Heart right ventricle (tissue), 16 donors: ENCODE measurements around the gene ZNF236. TPM values are rescaled to one million over a fixed set of nuclear protein-coding genes. Genes with fewer than 3 reads are reported as not detected.
A peak's percentile ranks its signal among the peaks of the same experiment; 100 is the strongest.

Experiments used
- ATAC-seq, 8 donors: fragments of 200-7000 bp; cut with Tn5 transposase; one replicate each; pipeline ENCODE4 v1.9.1; 2020; ENCODE audit warnings: mild to moderate bottlenecking in 8 of 8, moderate library complexity in 8 of 8, moderate number of reproducible peaks in 1 of 8
- DNase-seq, 2 donors: peaks; one replicate each; pipeline ENCODE4 v3.0.0-alpha.2; 2020
- H3K27ac ChIP-seq, 10 donors: fragments of 200-600 bp; sonication (generic) in 2 of 10; one replicate each; pipeline versions ENCODE4 v1.5.0 to v1.8.0; 2020 to 2022; ENCODE audit warnings: mild to moderate bottlenecking in 3 of 10
- H3K27me3 ChIP-seq, 7 donors: fragments of 200-600 bp; one replicate each; pipeline ENCODE4 v1.8.0; 2021 to 2022; ENCODE audit warnings: mild to moderate bottlenecking in 2 of 7
- H3K36me3 ChIP-seq, 9 donors: fragments of 200-600 bp; sonication (generic) in 1 of 9; one replicate each; pipeline versions ENCODE4 v1.5.0 to v1.8.0; 2020 to 2022; ENCODE audit warnings: mild to moderate bottlenecking in 2 of 9
- H3K4me1 ChIP-seq, 9 donors: fragments of 200-600 bp; sonication (generic) in 1 of 9; one replicate each; pipeline versions ENCODE4 v1.5.0 to v1.8.0; 2020 to 2022; ENCODE audit warnings: mild to moderate bottlenecking in 4 of 9
- H3K4me3 ChIP-seq, 10 donors: fragments of 200-600 bp; sonication (generic) in 2 of 10; one replicate each; pipeline versions ENCODE4 v1.5.0 to v1.8.0; 2020 to 2022; ENCODE audit warnings: mild to moderate bottlenecking in 7 of 10, moderate library complexity in 2 of 10
- H3K9me3 ChIP-seq, 11 donors: fragments of 200-600 bp in 10 of 11; sonication (generic) in 2 of 11; one replicate each; pipeline versions ENCODE4 v1.5.0 to v1.8.0; 2013 to 2022; ENCODE audit warnings: mild to moderate bottlenecking in 2 of 11, control low read depth in 1 of 11, moderate library complexity in 1 of 11
- CTCF ChIP-seq, 9 donors: fragments of 200-600 bp; sonication (generic) in 2 of 9; IDR thresholded peaks; one replicate each; pipeline versions ENCODE4 v1.5.0 to v1.8.0; 2021 to 2022; ENCODE audit warnings: antibody characterized with exemption in 9 of 9, mild to moderate bottlenecking in 5 of 9, moderate library complexity in 1 of 9
- WGBS, 2 donors: extraction: QIAGEN DNeasy Blood & Tissue Kit; methylation state at CpG; one replicate each; pipeline ENCODE4 v1.1.7; 2013; ENCODE audit warnings: inconsistent platforms in 1 of 2; 5-methylcytosine and 5-hydroxymethylcytosine counted together
- intact Hi-C, 10 donors: fragments of 100-400 bp; cut with DNase I; formaldehyde crosslinking; loops; one replicate each; pipeline versions ENCODE4 v1.11.1 to v1.14.2; 2022
- polyA plus RNA-seq, 2 donors: library from polyadenylated mRNA; stranded (reverse); fragments of 200-250 nt; gene quantifications; one replicate each; pipeline ENCODE4 v1.2.3, GENCODE V29; 2013
- total RNA-seq, 10 donors: library from RNA; stranded (reverse); fragmentation: NEBNext Ultra II Directional in 3 of 10; extraction: Animal tissue kit (Norgen Biotek cat#: 25700) in 3 of 10; gene quantifications; one replicate each; pipeline versions ENCODE4 v1.2.1 to v1.2.4, GENCODE V29; 2021 to 2023
- donor health status: Arrhythmogenic right ventricular cardiomyopathy.
- donor health status: ischemic (EF 13 %, LVEDD 7.1; RV severe dilation, severe dysfunction).
- donor health status: healthy with polysubstance abuse.
- donor health status: DM: no; HTN: yes; CAD: no.
- donor health status: DM: no; HTN: no; CAD: no.
- donor health status: ischemic (EF 25% LVEDD 6.9; RV normal size, moderate dysfunction).
- donor health status: ischemic (EF 25% LVEDD 5.7; RV mildly dilated, moderate dysfunction).
- donor health status: healthy.
- donor health status: DM: yes; HTN: yes; CAD: no.
- donor health status: Ischemic cardiomyopathy.
- donor health status: ischemic (EF 35%, LVEDD 5.7; RV mildly dilated, moderate dysfunction).
- donor health status: nonischemic (EF 11% LVEDD 7.7; RV severe dilation, severe dysfunction).
- donor health status: DM: yes; HTN: yes; CAD: no.
- donor health status: PGD.
- donor health status: ischemic (EF 29% LVEDD 5.4; RV normal size, mild dysfunction).
- donor health status: nonischemic (EF 23%, LVEDD 6.1; RV moderate dilation, normal function).

The ZNF236 gene
- total and polyA plus RNA-seq, 12 donors = 0.75 to 14.9 (median 12.1) TPM

- ATAC-seq = no peak
- intact Hi-C loops = loop anchor here in 1 of 10 donors (10.0 kb wide), 1 partner anchor 84 kb away; no protein-coding TSS in a partner anchor
Observed at GRCh38 chr18:76889091-76889699, 66.8 kb downstream of the ZNF236 start.

GRCh38 chr18:76892832-76893231, 70.5 kb downstream of the ZNF236 start:
- WGBS, 2 donors = 90 to 95% methylated on average over 5 of the region's 5 CpGs
- peaks cover 10 to 91% (median 31%) of the 10 kb centered on the region in 9 donors for H3K36me3 ChIP-seq

More at GRCh38 chr18:76889091-76889699, 66.8 kb downstream of the ZNF236 start:
- H3K4me1 ChIP-seq = no peaks in the 10 kb centered on the region
- WGBS, 2 donors = 96 to 98% methylated on average over 8 of the region's 8 CpGs
- H3K9me3 ChIP-seq = peaks cover 0 to 3% (median 0%) of the 10 kb centered on the region in 11 donors
- no peak for DNase-seq
- no peak overlapping the region for H3K27ac ChIP-seq
- H3K36me3 ChIP-seq = peaks cover 0 to 91% (median 3%) of the 10 kb centered on the region in 9 donors
- no peaks in the 10 kb centered on the region for H3K27me3 ChIP-seq
- no peak for TF ChIP-seq CTCF (IDR thresholded peaks at IDR 0.05)
- H3K4me3 ChIP-seq = no peak overlapping the region

GRCh38 chr18:76894566-76895346, 72.4 kb downstream of the ZNF236 start:
- intact Hi-C loops = no loop called here
- H3K9me3 ChIP-seq = peaks cover 0 to 3% (median 0%) of the 10 kb centered on the region in 11 donors
- no peak for TF ChIP-seq CTCF (IDR thresholded peaks at IDR 0.05)
- H3K27me3 ChIP-seq = no peaks in the 10 kb centered on the region
- H3K27ac ChIP-seq = no peak overlapping the region
- ATAC-seq (peak in 1 of 8 donors; percentile 26), DNase-seq (no peak)
- no peaks in the 10 kb centered on the region for H3K4me1 ChIP-seq
- no peak overlapping the region for H3K4me3 ChIP-seq
- peaks cover 10 to 97% (median 34%) of the 10 kb centered on the region in 9 donors for H3K36me3 ChIP-seq
- WGBS, 2 donors = 93 to 96% methylated on average over 37 of the region's 37 CpGs

More at GRCh38 chr18:76892832-76893231, 70.5 kb downstream of the ZNF236 start:
- DNase-seq = no peak
- no peak overlapping the region for H3K4me3 ChIP-seq
- intact Hi-C loops = no loop called here
- TF ChIP-seq CTCF (IDR thresholded peaks at IDR 0.05) = no peak
- peaks cover 0 to 3% (median 0%) of the 10 kb centered on the region in 11 donors for H3K9me3 ChIP-seq
- ATAC-seq = no peak
- H3K27me3 ChIP-seq = no peaks in the 10 kb centered on the region
- no peak overlapping the region for H3K27ac ChIP-seq
- H3K4me1 ChIP-seq = no peaks in the 10 kb centered on the region

- Histone ChIP-seq H3K27ac (no peak overlapping the region), H3K36me3 (peaks cover 10 to 100% (median 34%) of the 10 kb centered on the region in 9 donors), H3K27me3 (no peaks in the 10 kb centered on the region), H3K4me3 (no peak overlapping the region), H3K4me1 (no peaks in the 10 kb centered on the region), H3K9me3 (peaks cover 0 to 3% (median 0%) of the 10 kb centered on the region in 11 donors)
- DNase-seq (no peak), ATAC-seq (peak in 1 of 8 donors; percentile 38)
- TF ChIP-seq CTCF (IDR thresholded peaks at IDR 0.05) = no peak
- WGBS, 2 donors = 93 to 100% methylated on average over 3 of the region's 3 CpGs
- intact Hi-C loops = no loop called here
Observed at GRCh38 chr18:76895498-76895897, 73.1 kb downstream of the ZNF236 start.
